ENCODE results near the gene HLA-C. TPM values are rescaled to one million over a fixed set of nuclear protein-coding genes. Genes with fewer than 3 reads are reported as not detected.

HLA-C gene
- total RNA-seq, 2 donors from 2014 or later = 272 to 682 TPM

DNA sequence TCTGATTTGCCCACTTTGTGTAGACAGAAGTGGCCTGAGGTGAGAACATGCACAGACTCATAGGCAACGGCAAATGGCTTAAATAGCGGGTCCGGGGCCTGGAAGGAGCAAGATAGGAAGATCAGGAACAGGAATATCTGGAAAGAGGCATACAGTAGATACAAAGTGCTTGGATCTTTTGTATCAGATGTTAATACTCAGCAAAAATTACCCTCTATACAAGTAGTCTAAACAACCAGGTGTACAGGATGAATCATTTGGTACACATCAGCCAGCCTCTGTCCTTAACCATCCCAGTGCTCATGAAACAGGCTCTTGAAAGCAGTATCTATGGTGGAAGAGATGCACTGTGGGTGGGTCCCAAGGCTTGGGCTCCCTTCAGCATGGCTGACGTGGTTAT lies 28.9 kb upstream of the HLA-C start:
- 54% methylated on average over 4 of the region's 4 CpGs for WGBS
- no peaks in the 10 kb centered on the region for H3K4me1 ChIP-seq (replicated peaks)

GRCh38 chr6:31299947-31300346 lies 28.1 kb upstream of the HLA-C start:
- WGBS = 46% methylated on average over 3 of the region's 3 CpGs
- no peak for DNase-seq (ENCODE audit: low spot score)
- intact Hi-C loops (cut with DNase I) = no loop called here

More for the DNA sequence above, 28.9 kb upstream of the HLA-C start:
- no peak overlapping the region for H3K27ac ChIP-seq
- intact Hi-C loops (cut with DNase I) = no loop called here
- TF ChIP-seq POLR2AphosphoS5 (IDR thresholded peaks at IDR 0.05) (no peak), POLR2A (IDR thresholded peaks at IDR 0.05) (no peak)
- TF ChIP-seq, protein P1, sequence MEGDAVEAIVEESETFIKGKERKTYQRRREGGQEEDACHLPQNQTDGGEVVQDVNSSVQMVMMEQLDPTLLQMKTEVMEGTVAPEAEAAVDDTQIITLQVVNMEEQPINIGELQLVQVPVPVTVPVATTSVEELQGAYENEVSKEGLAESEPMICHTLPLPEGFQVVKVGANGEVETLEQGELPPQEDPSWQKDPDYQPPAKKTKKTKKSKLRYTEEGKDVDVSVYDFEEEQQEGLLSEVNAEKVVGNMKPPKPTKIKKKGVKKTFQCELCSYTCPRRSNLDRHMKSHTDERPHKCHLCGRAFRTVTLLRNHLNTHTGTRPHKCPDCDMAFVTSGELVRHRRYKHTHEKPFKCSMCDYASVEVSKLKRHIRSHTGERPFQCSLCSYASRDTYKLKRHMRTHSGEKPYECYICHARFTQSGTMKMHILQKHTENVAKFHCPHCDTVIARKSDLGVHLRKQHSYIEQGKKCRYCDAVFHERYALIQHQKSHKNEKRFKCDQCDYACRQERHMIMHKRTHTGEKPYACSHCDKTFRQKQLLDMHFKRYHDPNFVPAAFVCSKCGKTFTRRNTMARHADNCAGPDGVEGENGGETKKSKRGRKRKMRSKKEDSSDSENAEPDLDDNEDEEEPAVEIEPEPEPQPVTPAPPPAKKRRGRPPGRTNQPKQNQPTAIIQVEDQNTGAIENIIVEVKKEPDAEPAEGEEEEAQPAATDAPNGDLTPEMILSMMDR (IDR thresholded peaks at IDR 0.05) = no peak
- DNase-seq (ENCODE audit: low spot score) = no peak
- H3K9me3 ChIP-seq = no peaks in the 10 kb centered on the region
- no peak overlapping the region for H3K4me3 ChIP-seq
- H3K36me3 ChIP-seq = no peaks in the 10 kb centered on the region
- H3K27me3 ChIP-seq (replicated peaks; ENCODE audit: insufficient read depth) = no peaks in the 10 kb centered on the region

GRCh38 chr6:31299511-31299910 lies 27.6 kb upstream of the HLA-C start:
- no peaks in the 10 kb centered on the region for H3K4me1 ChIP-seq (replicated peaks)
- intact Hi-C loops (cut with DNase I) = no loop called here
- H3K27ac ChIP-seq = no peak overlapping the region
- 16% methylated on average over 2 of the region's 2 CpGs for whole genome bisulfite sequencing
- no peak overlapping the region for H3K4me3 ChIP-seq
- no peak for DNase-seq (ENCODE audit: low spot score)
- TF ChIP-seq POLR2AphosphoS5 (IDR thresholded peaks at IDR 0.05) (no peak), POLR2A (IDR thresholded peaks at IDR 0.05) (no peak)
- TF ChIP-seq, protein P1 (IDR thresholded peaks at IDR 0.05) = no peak
- H3K27me3 ChIP-seq (replicated peaks; ENCODE audit: insufficient read depth) = no peaks in the 10 kb centered on the region
- H3K36me3 ChIP-seq = no peaks in the 10 kb centered on the region
- H3K9me3 ChIP-seq = no peaks in the 10 kb centered on the region

More at GRCh38 chr6:31299947-31300346, 28.1 kb upstream of the HLA-C start:
- Histone ChIP-seq H3K9me3 (no peaks in the 10 kb centered on the region), H3K4me1 (replicated peaks) (no peaks in the 10 kb centered on the region), H3K4me3 (no peak overlapping the region), H3K36me3 (no peaks in the 10 kb centered on the region), H3K27me3 (replicated peaks; ENCODE audit: insufficient read depth) (no peaks in the 10 kb centered on the region), H3K27ac (no peak overlapping the region)
- no peak for TF ChIP-seq POLR2A (IDR thresholded peaks at IDR 0.05)
- no peak for TF ChIP-seq POLR2AphosphoS5 (IDR thresholded peaks at IDR 0.05)
- TF ChIP-seq, protein P1 (IDR thresholded peaks at IDR 0.05) = no peak

- Histone ChIP-seq H3K27ac (no peak overlapping the region), H3K9me3 (no peaks in the 10 kb centered on the region), H3K27me3 (replicated peaks; ENCODE audit: insufficient read depth) (no peaks in the 10 kb centered on the region), H3K36me3 (no peaks in the 10 kb centered on the region), H3K4me3 (no peak overlapping the region), H3K4me1 (replicated peaks) (no peaks in the 10 kb centered on the region)
- no peak for TF ChIP-seq POLR2A (IDR thresholded peaks at IDR 0.05)
- TF ChIP-seq POLR2AphosphoS5 (IDR thresholded peaks at IDR 0.05) = no peak
- TF ChIP-seq, protein P1 (IDR thresholded peaks at IDR 0.05) = no peak
- intact Hi-C loops (cut with DNase I) = no loop called here
- 73% methylated on average over 3 of the region's 3 CpGs for WGBS
- DNase-seq (ENCODE audit: low spot score) = no peak
Observed at GRCh38 chr6:31294056-31294455, 22.2 kb upstream of the HLA-C start.

GRCh38 chr6:31293343-31293742 lies 21.5 kb upstream of the HLA-C start:
- H3K4me1 ChIP-seq (replicated peaks) = no peaks in the 10 kb centered on the region
- no peak overlapping the region for H3K27ac ChIP-seq
- H3K36me3 ChIP-seq = no peaks in the 10 kb centered on the region
- intact Hi-C loops (cut with DNase I) = no loop called here
- WGBS = 18% methylated on average over 5 of the region's 5 CpGs
- H3K9me3 ChIP-seq = no peaks in the 10 kb centered on the region
- no peak overlapping the region for H3K4me3 ChIP-seq
- no peaks in the 10 kb centered on the region for H3K27me3 ChIP-seq (replicated peaks; ENCODE audit: insufficient read depth)
- DNase-seq (ENCODE audit: low spot score) = no peak
- TF ChIP-seq, protein P1 (IDR thresholded peaks at IDR 0.05) = no peak
- TF ChIP-seq POLR2A (IDR thresholded peaks at IDR 0.05) = no peak
- TF ChIP-seq POLR2AphosphoS5 (IDR thresholded peaks at IDR 0.05) = no peak

Data from prostate gland (tissue), 2 donors.